ENCODE data around the gene QSOX2.

The QSOX2 gene

GRCh38 chr9:136235709-136236455 lies 9.7 kb downstream of the QSOX2 start:
- no peak for DNase-seq

GRCh38 chr9:136235171-136235570 lies 10.4 kb downstream of the QSOX2 start:
- DNase-seq: no peak

- no peak for DNase-seq
Observed at GRCh38 chr9:136234597-136234996, 11.0 kb downstream of the QSOX2 start.

- no peak for DNase-seq
Observed at GRCh38 chr9:136233868-136234267, 11.7 kb downstream of the QSOX2 start.

- DNase-seq: no peak
Observed at GRCh38 chr9:136233411-136233810, 12.2 kb downstream of the QSOX2 start.

GRCh38 chr9:136232969-136233368 lies 12.6 kb downstream of the QSOX2 start:
- no peak for DNase-seq

GRCh38 chr9:136231478-136232297 lies 13.9 kb downstream of the QSOX2 start:
- peak; percentile 22 for DNase-seq

GRCh38 chr9:136230773-136231172 lies 14.8 kb downstream of the QSOX2 start:
- DNase-seq: no peak

GRCh38 chr9:136230365-136230764 lies 15.2 kb downstream of the QSOX2 start:
- DNase-seq: no peak

- DNase-seq: no peak
Observed at GRCh38 chr9:136229096-136230065, 16.2 kb downstream of the QSOX2 start.

GRCh38 chr9:136228107-136228875 lies 17.3 kb downstream of the QSOX2 start:
- DNase-seq: no peak

GRCh38 chr9:136226680-136227407 lies 18.8 kb downstream of the QSOX2 start:
- DNase-seq: no peak

- peak; percentile 71 for DNase-seq
Observed at GRCh38 chr9:136225748-136226679, 19.6 kb downstream of the QSOX2 start.

GRCh38 chr9:136225366-136225747 lies 20.3 kb downstream of the QSOX2 start:
- peak; percentile 32 for DNase-seq

GRCh38 chr9:136223871-136224640 lies 21.6 kb downstream of the QSOX2 start:
- no peak for DNase-seq

- no peak for DNase-seq
Observed at GRCh38 chr9:136222906-136223285, 22.7 kb downstream of the QSOX2 start.

- DNase-seq: no peak
Observed at GRCh38 chr9:136222166-136222905, 23.3 kb downstream of the QSOX2 start.

GRCh38 chr9:136220017-136220729 lies 25.4 kb downstream of the QSOX2 start:
- DNase-seq: peak; percentile 22
